Sigmoid colon (tissue), 7 donors: ENCODE data around the gene MINDY2. TPM values are rescaled to one million over a fixed set of nuclear protein-coding genes. Genes with fewer than 3 reads are reported as not detected.

Experiments used
- DNase-seq: peaks from one replicate; pipeline ENCODE4 v3.0.0-alpha.2; 2019
- H3K27ac ChIP-seq, 4 donors: fragments of 200-600 bp; sonication (generic); one replicate each; pipeline ENCODE4 v1.5.1; 2016 to 2019; ENCODE audit warnings: mild to moderate bottlenecking in 1 of 4
- H3K27me3 ChIP-seq, 3 donors: fragments of 200-600 bp; sonication (generic); one replicate each; pipeline ENCODE4 v1.5.1; 2019; ENCODE audit warnings: mild to moderate bottlenecking in 1 of 3
- H3K36me3 ChIP-seq, 4 donors: fragments of 200-600 bp; sonication (generic); one replicate each; pipeline ENCODE4 v1.5.1; 2016 to 2019
- H3K4me1 ChIP-seq, 4 donors: fragments of 200-600 bp; sonication (generic); one replicate each; pipeline ENCODE4 v1.5.1; 2017 to 2019
- H3K4me3 ChIP-seq, 4 donors: fragments of 200-600 bp; sonication (generic); one replicate each; pipeline ENCODE4 v1.5.1; 2017 to 2019; ENCODE audit warnings: mild to moderate bottlenecking in 2 of 4, moderate library complexity in 1 of 4
- H3K9me3 ChIP-seq, 4 donors: fragments of 200-600 bp in 3 of 4; sonication (generic) in 3 of 4; one replicate each; pipeline versions ENCODE4 v1.5.1 to v1.6.1; 2013 to 2019
- CTCF ChIP-seq, 4 experiments: fragments of 450-650 bp in 3 of 4; fragments of 200-600 bp in 1 of 4; IDR thresholded peaks; one replicate each; pipeline ENCODE4 v1.5.1; 2016 to 2019; ENCODE audit warnings: antibody characterized with exemption in 4 of 4, mild to moderate bottlenecking in 3 of 4, moderate library complexity in 2 of 4
- EP300 ChIP-seq, 4 donors: sonication (generic); formaldehyde crosslinking; IDR thresholded peaks; one replicate each; pipeline ENCODE4 v1.6.1; 2017; ENCODE audit warnings: antibody characterized with exemption in 4 of 4
- POLR2A ChIP-seq, 2 donors: fragments of 450-650 bp; IDR thresholded peaks; one replicate each; pipeline ENCODE4 v1.6.1; 2016; ENCODE audit warnings: antibody characterized with exemption in 2 of 2, mild to moderate bottlenecking in 2 of 2, moderate library complexity in 2 of 2
- POLR2AphosphoS5 ChIP-seq, 4 donors: sonication (generic); formaldehyde crosslinking; IDR thresholded peaks; one replicate each; pipeline ENCODE4 v1.6.1; 2017; ENCODE audit warnings: antibody characterized with exemption in 4 of 4
- WGBS, 2 donors: extraction: QIAGEN DNeasy Blood & Tissue Kit; methylation state at CpG; one replicate each; pipeline ENCODE4 v1.1.7; 2013; 5-methylcytosine and 5-hydroxymethylcytosine counted together
- intact Hi-C: fragments of 100-400 bp; cut with DNase I; formaldehyde crosslinking; loops from one replicate; pipeline ENCODE4 v1.15.1; 2023
- polyA plus RNA-seq, 3 donors: library from polyadenylated mRNA; stranded (reverse); fragments of 200-250 nt; gene quantifications; one replicate each; pipeline ENCODE4 v1.2.3, GENCODE V29; 2013
- small RNA-seq, 3 donors: library from RNA; depleted of rRNA; stranded (forward); fragments of <200 nt; gene quantifications; one replicate each; pipeline ENCODE3, GENCODE V24; 2016
- total RNA-seq, 4 donors: library from RNA; depleted of rRNA; stranded (reverse); fragments of >200 nt; gene quantifications; one replicate each; pipeline ENCODE4 v1.1.0, GENCODE V29; 2016
- donor health status: healthy with polysubstance abuse.
- donor health status: Bipolar disorder and iron deficiency.
- donor health status: healthy.

MINDY2 gene
- total and polyA plus RNA-seq, 7 donors, result 1.6 to 28.5 (median 18.0) TPM

- H3K4me3 ChIP-seq, result no peak overlapping the region
- no peak overlapping the region for H3K27ac ChIP-seq
- TF ChIP-seq POLR2A (IDR thresholded peaks at IDR 0.05) (no peak), CTCF (IDR thresholded peaks at IDR 0.05) (no peak), EP300 (IDR thresholded peaks at IDR 0.05) (no peak)
- no peak for DNase-seq
- H3K27me3 ChIP-seq, result no peaks in the 10 kb centered on the region
- peaks cover 0 to 60% (median 9%) of the 10 kb centered on the region in 4 donors for H3K36me3 ChIP-seq
- intact Hi-C loops, result no loop called here
- WGBS, 2 donors, result 92 to 94% methylated on average over 1 of the region's 1 CpG
- no peaks in the 10 kb centered on the region for H3K9me3 ChIP-seq
- peaks cover 0 to 6% (median 1%) of the 10 kb centered on the region in 4 donors for H3K4me1 ChIP-seq
Measured at GRCh38 chr15:58909616-58910015, 138.5 kb downstream of the MINDY2 start.

GRCh38 chr15:58910456-58910855, 139.4 kb downstream of the MINDY2 start:
- intact Hi-C loops, result no loop called here
- Histone ChIP-seq H3K36me3 (peaks cover 0 to 64% (median 11%) of the 10 kb centered on the region in 4 donors), H3K27ac (no peak overlapping the region), H3K9me3 (no peaks in the 10 kb centered on the region), H3K4me1 (peaks cover 0 to 6% (median 1%) of the 10 kb centered on the region in 4 donors), H3K27me3 (no peaks in the 10 kb centered on the region), H3K4me3 (no peak overlapping the region)
- TF ChIP-seq POLR2A (IDR thresholded peaks at IDR 0.05) (no peak), EP300 (IDR thresholded peaks at IDR 0.05) (no peak), POLR2AphosphoS5 (IDR thresholded peaks at IDR 0.05) (no peak), CTCF (IDR thresholded peaks at IDR 0.05) (no peak)
- DNase-seq, result no peak
- WGBS, 2 donors, result 92 to 94% methylated on average over 4 of the region's 4 CpGs

Small RNA genes within 50 kb of the gene (small RNA-seq; reads per million reads assigned to genes)
- 0 reads per million in 3 donors for gene RF00012
- 0 reads per million in 3 donors for gene ZNF444P1

Other genes starting within 250 kb of the MINDY2 start
- 10 to 100 TPM; 44.9 to 70.9 (median 57.5) TPM for gene ADAM10, start 21.6 kb upstream of the MINDY2 start, total RNA-seq
- gene ADAM10, start 21.6 kb upstream of the MINDY2 start, polyA plus RNA-seq, result 10 to 100 TPM in 2 of 3 donors, 1 to 10 TPM in 1; 6.6 to 37.6 (median 11.1) TPM
- gene SLTM, start 162.4 kb downstream of the MINDY2 start, total RNA-seq, result 100 to 1,000 TPM in 2 of 4 donors, 10 to 100 TPM in 2; 83.5 to 107 (median 95.7) TPM
- 10 to 100 TPM; 34.8 to 63.0 (median 45.5) TPM for gene SLTM, start 162.4 kb downstream of the MINDY2 start, polyA plus RNA-seq
- gene RNF111, start 216.4 kb downstream of the MINDY2 start, total RNA-seq, result 10 to 100 TPM; 15.0 to 28.6 (median 20.8) TPM
- 10 to 100 TPM in 1 of 3 donors, 1 to 10 TPM in 2; 7.6 to 13.8 (median 9.6) TPM for gene RNF111, start 216.4 kb downstream of the MINDY2 start, polyA plus RNA-seq